ENCODE results near the gene SEMA7A.

The SEMA7A gene

GRCh38 chr15:74396445-74397238 lies 37.1 kb downstream of the SEMA7A start:
- TF ChIP-seq GATA3 (IDR thresholded peaks at IDR 0.05; ENCODE audit: low read depth, low read length), result no peak
- no peak for TF ChIP-seq GATA2 (IDR thresholded peaks at IDR 0.05; ENCODE audit: low read depth, low read length)

- TF ChIP-seq GATA2 (IDR thresholded peaks at IDR 0.05; ENCODE audit: low read depth, low read length) (no peak), GATA3 (IDR thresholded peaks at IDR 0.05; ENCODE audit: low read depth, low read length) (no peak)
Observed at GRCh38 chr15:74396146-74396438, 37.7 kb downstream of the SEMA7A start.

DNA sequence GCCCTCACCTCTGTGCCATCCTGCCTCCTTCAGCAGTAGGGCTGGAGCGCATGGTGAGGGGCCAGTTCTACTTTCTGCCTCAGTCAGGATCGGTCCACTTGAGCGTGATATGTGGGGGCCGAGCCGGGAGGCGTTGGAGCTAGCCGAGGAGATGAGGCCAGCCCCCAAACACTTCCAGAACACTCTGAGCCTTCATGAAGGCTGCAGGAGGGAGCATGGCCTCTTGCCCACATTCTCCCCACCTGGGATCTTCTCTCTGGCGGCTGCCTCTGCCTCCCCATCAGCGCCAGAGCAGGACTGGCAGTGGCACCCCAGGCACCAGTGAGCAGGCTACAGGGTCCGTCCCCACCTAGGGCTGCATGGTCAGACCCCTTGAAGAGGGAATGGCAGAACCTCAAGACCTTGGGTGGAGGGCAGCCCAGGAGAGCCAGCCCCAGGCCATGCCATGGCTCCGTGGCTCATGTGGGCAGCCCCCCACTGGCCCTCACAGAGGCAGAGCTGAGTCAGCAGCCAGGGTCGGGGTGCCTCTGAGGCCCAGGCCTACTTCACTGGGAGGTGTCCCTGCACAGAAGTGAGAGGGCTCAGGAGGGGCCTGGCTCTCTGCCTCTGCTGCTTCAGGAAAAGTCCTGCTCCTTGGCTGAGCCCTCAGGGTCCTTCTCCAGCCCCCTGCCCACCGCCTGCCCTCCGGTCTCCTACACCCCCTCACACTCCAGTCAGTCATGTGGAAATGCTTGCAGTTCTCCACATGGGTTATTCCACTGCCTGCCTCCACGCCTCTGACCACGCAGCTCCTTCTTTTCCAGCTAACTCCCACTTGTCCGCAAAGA lies 38.2 kb downstream of the SEMA7A start:
- TF ChIP-seq GATA2 (IDR thresholded peaks at IDR 0.05; ENCODE audit: low read depth, low read length) (no peak), GATA3 (IDR thresholded peaks at IDR 0.05; ENCODE audit: low read depth, low read length) (no peak)

DNA sequence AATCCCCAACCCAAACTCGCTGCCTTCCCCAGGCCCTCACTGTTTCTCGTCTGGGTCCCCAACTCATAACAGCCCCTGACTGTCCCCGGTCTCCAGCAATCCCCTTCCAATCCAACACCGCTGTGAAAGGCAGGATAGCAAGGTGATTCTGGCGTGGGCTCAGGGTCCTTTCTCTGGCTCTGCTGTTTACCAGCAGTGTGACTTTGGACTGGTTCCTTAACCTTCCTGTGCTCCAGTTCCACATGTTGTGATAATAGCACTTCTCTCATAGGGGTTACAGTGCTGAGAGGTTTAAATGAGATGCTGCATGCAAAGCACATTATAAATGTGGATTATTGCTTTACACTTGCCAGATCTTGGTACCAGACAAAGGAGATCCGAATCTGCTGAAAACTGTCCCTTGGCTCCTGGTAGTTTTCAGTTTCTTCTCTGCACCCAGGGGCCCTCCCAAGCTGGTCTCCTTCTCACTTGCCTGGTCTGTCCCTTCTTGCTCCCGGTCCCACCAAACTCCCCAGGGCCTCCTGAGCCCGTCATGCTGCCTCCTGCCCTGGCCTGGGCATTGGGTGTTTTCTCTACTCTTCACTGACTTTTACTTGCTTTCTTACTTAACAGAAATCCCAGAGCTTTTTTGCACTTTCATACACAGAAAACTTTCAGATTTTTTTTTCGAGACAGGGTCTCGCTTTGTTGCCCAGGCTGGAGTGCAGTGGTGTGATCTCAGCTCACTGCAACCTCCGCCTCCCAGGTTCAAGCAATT lies 39.5 kb downstream of the SEMA7A start:
- TF ChIP-seq GATA2 (IDR thresholded peaks at IDR 0.05; ENCODE audit: low read depth, low read length), result no peak
- TF ChIP-seq GATA3 (IDR thresholded peaks at IDR 0.05; ENCODE audit: low read depth, low read length), result no peak

DNA sequence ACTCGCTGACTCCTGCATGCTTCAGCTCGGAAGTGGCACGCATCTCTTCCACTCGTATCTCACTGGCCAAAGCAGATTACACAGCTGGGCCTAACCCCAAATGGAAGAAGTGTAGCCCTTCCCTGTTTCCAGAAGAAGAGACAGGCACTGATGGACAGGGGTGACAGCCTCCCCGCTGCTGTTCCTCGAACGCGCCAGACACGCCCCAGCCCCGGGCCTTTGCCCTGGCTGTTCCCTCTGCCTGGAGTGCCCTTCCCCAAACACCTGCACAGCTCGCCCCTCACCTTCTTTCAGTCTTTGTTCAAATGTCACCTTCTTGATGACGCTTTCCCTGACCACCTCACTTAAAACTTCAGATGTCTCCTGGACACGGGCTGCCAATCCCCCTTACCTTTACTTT lies 40.3 kb downstream of the SEMA7A start:
- TF ChIP-seq GATA3 (IDR thresholded peaks at IDR 0.05; ENCODE audit: low read depth, low read length), result no peak
- TF ChIP-seq GATA2 (IDR thresholded peaks at IDR 0.05; ENCODE audit: low read depth, low read length), result no peak

DNA sequence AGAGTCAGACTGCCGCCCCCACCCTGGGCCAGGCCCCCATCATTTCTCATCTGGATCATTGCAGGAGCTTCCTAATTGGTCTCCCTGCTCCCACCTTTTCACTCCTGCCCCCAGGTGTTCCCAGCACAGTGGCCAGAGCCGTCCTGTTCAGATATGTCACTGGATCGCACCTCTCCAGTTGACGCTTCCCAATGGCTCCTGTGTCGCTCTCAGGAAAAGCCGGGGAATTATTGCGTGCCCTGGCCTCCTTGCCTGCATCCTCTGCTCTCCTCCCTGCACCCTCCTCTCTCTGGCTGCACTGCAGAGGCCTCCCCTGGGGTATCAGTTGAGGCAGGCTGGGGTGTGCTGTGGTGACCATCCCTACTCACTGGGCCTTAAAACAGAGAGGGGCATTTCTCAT lies 40.9 kb downstream of the SEMA7A start:
- TF ChIP-seq GATA3 (IDR thresholded peaks at IDR 0.05; ENCODE audit: low read depth, low read length) (no peak), GATA2 (IDR thresholded peaks at IDR 0.05; ENCODE audit: low read depth, low read length) (no peak)

GRCh38 chr15:74392451-74392830 lies 41.3 kb downstream of the SEMA7A start:
- no peak for TF ChIP-seq GATA2 (IDR thresholded peaks at IDR 0.05; ENCODE audit: low read depth, low read length)

DNA sequence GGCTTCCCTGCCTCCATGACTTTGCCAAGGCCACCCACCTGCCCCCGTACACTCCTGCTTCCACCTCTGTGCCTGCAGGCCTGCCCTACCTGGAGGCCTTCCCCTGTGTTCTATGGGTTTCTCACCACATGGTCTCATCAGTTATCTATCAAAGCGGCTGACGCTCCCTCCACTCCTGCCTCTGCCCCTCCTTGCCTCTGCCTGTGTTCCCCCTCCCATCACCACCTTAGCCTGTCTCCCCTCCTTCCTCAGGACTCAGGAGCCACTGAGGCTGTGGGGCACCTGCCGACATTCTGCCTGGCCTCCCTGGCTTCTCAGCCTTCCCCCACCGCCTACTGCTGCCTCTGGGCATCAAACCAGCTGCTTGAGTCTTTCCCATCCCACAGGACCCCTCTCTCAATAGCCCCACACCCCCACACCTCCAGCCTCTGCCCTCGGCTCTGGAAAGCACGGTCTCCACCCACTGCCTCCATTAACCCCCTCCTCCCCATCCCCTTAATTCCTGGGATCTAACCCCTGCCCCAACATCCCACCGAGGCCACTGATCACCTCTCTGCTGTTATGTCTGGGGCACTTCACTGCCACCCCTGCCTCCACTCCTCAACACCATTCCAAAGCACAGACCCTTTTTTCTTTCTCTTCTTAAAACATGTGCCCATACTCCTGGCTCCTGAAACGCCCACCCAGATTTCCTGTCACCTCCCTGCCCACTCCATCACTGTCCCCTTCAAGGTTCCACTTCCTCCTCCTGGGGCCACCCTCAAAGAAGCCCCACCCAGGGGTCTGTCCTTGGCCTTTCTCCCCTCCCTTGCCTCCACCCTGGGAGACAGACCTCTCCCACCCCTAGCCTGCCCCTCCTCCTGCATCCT lies 41.9 kb downstream of the SEMA7A start:
- TF ChIP-seq GATA3 (IDR thresholded peaks at IDR 0.05; ENCODE audit: low read depth, low read length), result no peak
- TF ChIP-seq GATA2 (IDR thresholded peaks at IDR 0.05; ENCODE audit: low read depth, low read length), result no peak

DNA sequence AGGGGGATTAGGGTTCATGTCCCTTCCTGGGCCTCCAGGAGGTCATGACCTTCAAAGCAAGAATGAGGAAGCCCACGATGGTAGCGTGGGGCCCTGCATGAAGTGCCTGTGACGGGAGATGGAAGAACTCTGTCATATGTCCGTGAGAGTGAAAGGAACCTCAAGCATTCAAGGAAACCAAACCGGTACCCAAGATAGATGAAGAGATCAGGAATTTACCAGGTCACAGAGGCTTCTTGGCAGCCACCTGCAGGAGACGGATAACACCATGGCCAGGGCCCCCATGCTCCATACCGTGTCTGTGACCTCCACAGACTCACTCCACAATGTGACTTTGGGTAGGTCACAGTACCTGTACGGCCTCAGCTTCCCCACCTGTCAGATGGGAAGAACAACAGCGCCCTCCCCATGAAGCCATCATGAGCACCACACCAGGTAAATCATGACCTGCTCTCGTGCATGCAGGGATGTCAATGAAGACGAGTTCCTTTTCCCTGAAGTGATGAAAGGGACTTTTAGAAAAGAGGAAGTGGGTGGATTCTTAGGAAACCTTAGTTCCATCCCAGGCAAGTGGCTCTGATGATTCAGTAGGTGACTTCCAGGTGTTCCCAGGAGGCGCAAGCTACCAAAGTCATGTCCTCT lies 43.0 kb downstream of the SEMA7A start:
- no peak for TF ChIP-seq GATA3 (IDR thresholded peaks at IDR 0.05; ENCODE audit: low read depth, low read length)

DNA sequence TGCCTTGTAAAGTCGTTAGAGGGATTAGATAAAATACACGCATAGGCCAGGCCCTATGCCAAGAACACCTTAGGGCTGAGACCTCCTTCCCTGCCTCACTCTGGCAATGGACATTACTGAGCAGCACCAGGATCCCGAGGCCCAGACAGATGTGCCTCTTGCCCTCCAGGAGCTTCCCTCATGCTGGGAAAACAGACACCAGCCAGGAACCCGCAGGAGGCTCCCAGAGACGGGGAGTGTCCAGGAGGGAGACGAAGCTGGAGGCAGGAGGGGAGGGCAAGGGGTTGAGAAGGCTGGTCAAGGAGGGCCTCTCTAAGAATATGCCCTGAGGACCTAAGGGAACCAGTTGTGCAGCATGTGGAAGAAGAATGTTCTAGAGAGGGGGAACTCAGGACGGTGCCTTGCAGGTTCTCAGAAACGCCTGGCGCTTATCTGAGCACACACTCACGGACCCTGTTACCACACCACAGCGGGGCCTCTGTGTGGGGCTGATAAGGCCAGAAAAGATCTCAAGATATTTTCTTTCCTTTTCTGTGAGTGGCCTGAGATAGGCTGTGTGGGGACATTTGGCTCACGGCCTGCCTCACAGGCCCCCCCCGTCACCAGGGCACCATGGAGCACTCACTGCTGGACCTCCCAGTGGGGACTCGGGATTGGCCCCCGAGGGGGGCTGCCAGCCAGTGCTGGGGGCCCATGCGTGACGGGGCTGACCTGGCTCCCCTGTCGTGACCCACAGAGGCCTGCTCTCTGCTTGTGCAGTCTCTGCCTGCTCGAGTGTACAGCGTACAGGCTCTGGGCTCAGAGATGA lies 44.3 kb downstream of the SEMA7A start:
- TF ChIP-seq GATA2 (IDR thresholded peaks at IDR 0.05; ENCODE audit: low read depth, low read length) (peak; percentile 89), GATA3 (IDR thresholded peaks at IDR 0.05; ENCODE audit: low read depth, low read length) (no peak)

GRCh38 chr15:74388363-74388951 lies 45.3 kb downstream of the SEMA7A start:
- TF ChIP-seq GATA2 (IDR thresholded peaks at IDR 0.05; ENCODE audit: low read depth, low read length) (no peak), GATA3 (IDR thresholded peaks at IDR 0.05; ENCODE audit: low read depth, low read length) (no peak)

GRCh38 chr15:74387621-74388362 lies 46.0 kb downstream of the SEMA7A start:
- TF ChIP-seq GATA2 (IDR thresholded peaks at IDR 0.05; ENCODE audit: low read depth, low read length) (no peak), GATA3 (IDR thresholded peaks at IDR 0.05; ENCODE audit: low read depth, low read length) (no peak)
